Transverse colon (tissue), 3 donors: ENCODE results near the gene RCAN3.

Experiments
- CTCF ChIP-seq, 5 experiments: fragments of 200-600 bp in 3 of 5; fragments of 450-650 bp in 2 of 5; sonication (generic) in 3 of 5; IDR thresholded peaks; 1 replicate in 2 of 5; 2 replicates in 3 of 5; pipeline ENCODE4 v1.5.1; 2016 to 2017; ENCODE audit warnings: antibody characterized with exemption in 5 of 5, inconsistent platforms in 3 of 5, mild to moderate bottlenecking in 2 of 5, moderate library complexity in 1 of 5
- EP300 ChIP-seq: sonication (generic); formaldehyde crosslinking; IDR thresholded peaks from one replicate; pipeline ENCODE4 v1.6.1; 2017; ENCODE audit warnings: antibody characterized with exemption, low read depth
- POLR2A ChIP-seq: fragments of 450-650 bp; IDR thresholded peaks from one replicate; pipeline ENCODE4 v1.6.1; 2016; ENCODE audit warnings: antibody characterized with exemption, mild to moderate bottlenecking, moderate library complexity

GRCh38 chr1:24525606-24526005, 23.0 kb downstream of the RCAN3 start:
- TF ChIP-seq CTCF (IDR thresholded peaks at IDR 0.05), result no peak
- TF ChIP-seq POLR2A, result no peak
- no peak for TF ChIP-seq EP300
